ENCODE results near the gene MSI2.

MSI2 gene

DNA sequence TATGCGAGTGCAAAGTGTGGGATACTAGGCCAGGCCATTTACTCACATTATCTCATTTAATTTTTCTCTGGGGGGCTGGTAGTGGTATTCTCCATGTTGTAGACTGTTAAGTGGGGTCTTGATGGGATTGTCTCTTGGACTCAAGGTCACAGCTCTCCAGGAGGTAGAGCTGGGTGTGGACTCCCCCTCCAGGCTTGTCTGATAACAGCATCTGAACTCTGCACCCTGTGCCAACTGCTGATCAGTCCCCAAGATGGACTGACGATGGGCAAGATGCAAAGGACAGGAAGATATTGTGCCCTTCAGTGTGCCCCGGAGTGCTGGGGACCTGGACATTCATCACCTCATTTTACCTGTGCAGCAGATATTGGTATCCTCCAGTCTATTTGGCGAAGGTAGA, 147.8 kb downstream of the MSI2 start:
- Histone ChIP-seq H3K9me3 (ENCODE audit: control insufficient read depth in 1 of 2, low read length in 2 of 2) (no peaks in the 10 kb centered on the region), H3K27ac (ENCODE audit: low read length) (no peak overlapping the region), H3K36me3 (ENCODE audit: control insufficient read depth in 1 of 2, insufficient read depth in 2 of 2, low read length in 2 of 2) (peaks cover 0 to 5% of the 10 kb centered on the region in 2 donors), H3K27me3 (ENCODE audit: low read depth, low read length) (no peaks in the 10 kb centered on the region), H3K4me1 (ENCODE audit: control insufficient read depth in 1 of 2, insufficient read depth in 2 of 2, low read length in 2 of 2) (peaks cover 8 to 26% of the 10 kb centered on the region in 2 donors), H3K4me3 (ENCODE audit: low read depth in 1 of 2, low read length in 2 of 2) (no peak overlapping the region)

DNA sequence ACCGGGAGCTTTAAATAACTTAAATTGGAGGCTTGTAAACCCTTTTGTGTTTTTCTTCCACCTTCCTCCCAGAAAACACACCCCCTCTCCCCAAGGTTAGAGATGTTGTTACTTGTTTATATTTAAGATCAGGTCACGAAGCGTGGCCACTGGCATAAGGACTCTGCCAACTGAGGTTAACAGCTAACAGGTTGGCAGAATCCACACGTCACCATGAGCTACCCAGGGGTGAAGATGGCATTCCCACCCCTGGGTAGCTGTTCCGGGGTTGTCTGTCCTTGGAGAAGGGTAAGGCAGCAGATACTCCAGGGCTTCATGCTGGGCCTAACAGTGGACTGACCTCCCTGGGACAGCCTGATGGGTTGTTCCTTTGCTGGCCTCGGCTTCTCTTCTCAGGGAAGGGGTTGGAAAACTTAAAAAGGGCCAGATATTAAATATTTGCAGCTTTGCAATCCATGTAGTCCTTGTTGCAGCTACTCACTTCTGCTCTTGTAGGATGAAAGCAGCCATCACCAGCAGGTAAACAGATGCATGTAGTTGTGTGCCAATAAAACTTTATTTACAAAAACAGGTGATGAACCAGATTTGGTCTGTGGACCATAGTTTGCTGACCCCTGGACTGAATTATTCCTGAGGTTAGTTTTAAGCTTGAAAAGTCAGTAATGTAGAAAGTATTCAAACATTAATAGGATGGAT, 148.6 kb downstream of the MSI2 start:
- H3K4me1 ChIP-seq (ENCODE audit: control insufficient read depth in 1 of 2, insufficient read depth in 2 of 2, low read length in 2 of 2) = peaks cover 8 to 26% of the 10 kb centered on the region in 2 donors
- no peak overlapping the region for H3K27ac ChIP-seq (ENCODE audit: low read length)

DNA sequence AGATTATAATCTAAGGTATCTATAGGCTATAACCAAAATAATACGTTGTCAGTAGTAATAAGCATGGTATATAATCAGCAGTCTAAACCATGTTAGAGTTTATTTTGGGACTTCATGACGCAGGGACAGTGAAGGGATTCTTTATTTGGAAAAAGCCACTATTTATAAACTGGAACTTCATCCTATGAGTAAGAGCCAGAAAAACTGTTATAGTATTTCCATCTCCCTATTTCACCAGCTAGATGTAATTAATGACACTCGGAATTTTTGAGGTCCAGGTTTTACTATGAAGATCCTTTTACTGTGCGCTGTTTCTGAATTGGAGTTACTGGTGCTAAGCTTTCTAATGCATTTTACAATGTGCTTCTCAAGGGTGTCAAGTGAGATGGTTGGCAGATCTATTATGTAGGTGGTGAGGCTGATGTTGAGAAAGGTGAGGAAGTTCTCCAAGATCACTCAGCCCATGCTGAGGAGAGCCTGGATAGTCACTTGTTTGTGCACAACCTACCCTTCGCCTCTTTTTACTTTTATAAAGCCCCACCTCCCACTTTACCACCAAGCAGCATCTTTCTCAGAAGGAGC, 149.3 kb downstream of the MSI2 start:
- Histone ChIP-seq H3K36me3 (ENCODE audit: control insufficient read depth in 1 of 2, insufficient read depth in 2 of 2, low read length in 2 of 2) (peaks cover 0 to 5% of the 10 kb centered on the region in 2 donors), H3K4me3 (ENCODE audit: low read depth in 1 of 2, low read length in 2 of 2) (no peak overlapping the region), H3K27ac (ENCODE audit: low read length) (no peak overlapping the region), H3K27me3 (ENCODE audit: low read depth, low read length) (no peaks in the 10 kb centered on the region), H3K9me3 (ENCODE audit: control insufficient read depth in 1 of 2, low read length in 2 of 2) (no peaks in the 10 kb centered on the region), H3K4me1 (ENCODE audit: control insufficient read depth in 1 of 2, insufficient read depth in 2 of 2, low read length in 2 of 2) (peaks cover 8 to 26% of the 10 kb centered on the region in 2 donors)

More for the DNA sequence above, 148.6 kb downstream of the MSI2 start:
- H3K4me3 ChIP-seq (ENCODE audit: low read depth in 1 of 2, low read length in 2 of 2) = no peak overlapping the region
- H3K27me3 ChIP-seq (ENCODE audit: low read depth, low read length) = no peaks in the 10 kb centered on the region
- no peaks in the 10 kb centered on the region for H3K9me3 ChIP-seq (ENCODE audit: control insufficient read depth in 1 of 2, low read length in 2 of 2)
- peaks cover 0 to 5% of the 10 kb centered on the region in 2 donors for H3K36me3 ChIP-seq (ENCODE audit: control insufficient read depth in 1 of 2, insufficient read depth in 2 of 2, low read length in 2 of 2)

DNA sequence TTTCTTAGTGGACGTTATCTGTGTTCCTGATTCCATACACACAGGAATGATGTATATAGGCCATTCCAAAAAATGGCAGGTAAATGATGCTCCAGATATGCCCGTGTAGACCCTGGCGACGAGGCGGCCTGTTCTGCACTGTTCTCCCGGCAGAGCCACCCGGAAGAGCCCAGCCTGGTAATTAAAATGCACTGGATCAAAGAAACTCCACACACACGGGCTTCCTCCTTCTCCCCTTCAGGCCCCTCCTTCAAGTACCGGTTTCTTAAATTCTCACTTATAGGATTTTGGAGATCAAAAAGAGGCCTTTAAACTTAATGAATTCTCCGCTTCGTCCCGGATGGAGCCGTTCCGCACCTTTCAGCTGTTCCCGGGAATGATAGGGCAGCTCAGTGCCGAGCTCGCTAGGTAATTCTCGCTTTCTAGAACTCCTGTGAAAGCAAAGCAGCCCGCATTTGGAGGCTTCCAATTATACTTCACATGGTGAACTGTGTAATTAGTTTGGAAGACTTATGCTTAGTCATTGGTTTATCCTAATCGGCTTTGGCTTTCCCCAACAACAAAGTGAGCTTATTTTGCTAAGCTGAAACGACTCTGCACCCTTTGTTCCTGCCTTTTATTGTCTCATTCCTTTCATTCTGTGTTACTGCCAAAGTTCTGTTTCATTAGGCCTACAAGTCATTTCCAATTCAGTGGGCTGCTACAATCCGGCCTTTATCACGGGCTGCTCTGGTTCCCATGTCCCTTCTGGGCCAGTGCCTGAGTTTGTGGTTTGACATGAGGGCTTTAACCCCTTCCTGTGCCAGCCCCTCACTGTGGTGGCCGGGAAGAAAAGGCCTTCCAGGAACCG, 150.0 kb downstream of the MSI2 start:
- H3K27ac ChIP-seq (ENCODE audit: low read length) = no peak overlapping the region
- peaks cover 0 to 5% of the 10 kb centered on the region in 2 donors for H3K36me3 ChIP-seq (ENCODE audit: control insufficient read depth in 1 of 2, insufficient read depth in 2 of 2, low read length in 2 of 2)
- no peak overlapping the region for H3K4me3 ChIP-seq (ENCODE audit: low read depth in 1 of 2, low read length in 2 of 2)
- peaks cover 8 to 26% of the 10 kb centered on the region in 2 donors for H3K4me1 ChIP-seq (ENCODE audit: control insufficient read depth in 1 of 2, insufficient read depth in 2 of 2, low read length in 2 of 2)
- H3K9me3 ChIP-seq (ENCODE audit: control insufficient read depth in 1 of 2, low read length in 2 of 2) = no peaks in the 10 kb centered on the region
- H3K27me3 ChIP-seq (ENCODE audit: low read depth, low read length) = no peaks in the 10 kb centered on the region

DNA sequence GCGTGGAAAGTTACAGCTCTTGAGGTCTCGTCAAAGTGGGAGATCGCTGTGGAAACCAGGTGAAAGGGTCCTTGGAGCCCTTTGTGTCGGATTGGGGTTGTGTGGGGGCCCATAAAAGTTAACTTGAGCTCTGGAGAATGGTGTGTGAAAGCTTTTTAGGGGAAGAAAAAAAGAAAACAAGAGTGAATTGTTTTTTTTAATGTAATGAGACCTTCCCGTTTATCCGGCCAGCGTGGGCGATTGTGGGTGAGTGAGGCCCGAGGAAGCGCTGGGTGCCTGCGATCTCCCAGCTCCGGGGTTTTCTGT, 150.6 kb downstream of the MSI2 start:
- Histone ChIP-seq H3K4me3 (ENCODE audit: low read depth in 1 of 2, low read length in 2 of 2) (no peak overlapping the region), H3K9me3 (ENCODE audit: control insufficient read depth in 1 of 2, low read length in 2 of 2) (no peaks in the 10 kb centered on the region), H3K27ac (ENCODE audit: low read length) (no peak overlapping the region), H3K4me1 (ENCODE audit: control insufficient read depth in 1 of 2, insufficient read depth in 2 of 2, low read length in 2 of 2) (peaks cover 8 to 26% of the 10 kb centered on the region in 2 donors), H3K36me3 (ENCODE audit: control insufficient read depth in 1 of 2, insufficient read depth in 2 of 2, low read length in 2 of 2) (no peaks in the 10 kb centered on the region), H3K27me3 (ENCODE audit: low read depth, low read length) (no peaks in the 10 kb centered on the region)

DNA sequence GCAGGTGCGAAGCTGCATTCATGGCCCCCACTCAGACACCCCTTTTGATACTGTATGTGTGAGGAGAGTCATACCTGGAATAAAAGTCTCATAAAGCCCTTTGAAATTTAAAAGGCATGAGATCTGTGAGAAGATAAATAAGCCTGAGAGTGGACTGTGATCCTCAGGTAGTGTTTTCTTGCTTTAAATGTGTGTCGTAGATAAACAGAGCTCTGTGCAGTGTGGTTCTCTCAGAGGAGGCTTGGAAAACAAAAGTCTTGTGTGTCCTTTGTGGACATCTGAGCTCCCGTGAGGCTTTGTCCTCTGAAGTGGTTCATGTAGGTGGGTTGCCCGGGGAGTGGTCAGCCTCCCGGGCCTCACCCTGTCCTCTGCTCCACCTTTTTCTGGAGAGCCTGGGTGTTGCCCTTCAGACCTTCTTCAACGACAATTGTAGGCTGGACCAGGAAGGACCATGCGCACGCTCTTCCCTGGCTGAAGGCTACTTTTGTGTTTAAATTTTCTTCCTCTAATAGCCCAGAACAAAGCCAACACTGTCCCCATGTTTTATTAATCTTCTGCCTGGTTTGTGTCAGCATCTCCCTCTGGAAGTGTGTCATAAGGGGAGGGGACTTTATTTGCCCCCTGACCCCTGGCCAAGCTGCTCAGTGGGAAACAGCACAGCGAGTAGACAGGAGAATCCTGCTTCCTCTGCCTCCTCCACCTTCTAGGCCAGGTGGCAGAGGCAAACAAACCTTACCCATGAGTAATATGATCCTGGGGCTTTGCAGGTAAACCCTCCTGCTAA, 151.2 kb downstream of the MSI2 start:
- Histone ChIP-seq H3K27me3 (ENCODE audit: low read depth, low read length) (no peaks in the 10 kb centered on the region), H3K9me3 (ENCODE audit: control insufficient read depth in 1 of 2, low read length in 2 of 2) (no peaks in the 10 kb centered on the region), H3K27ac (ENCODE audit: low read length) (no peak overlapping the region), H3K4me1 (ENCODE audit: control insufficient read depth in 1 of 2, insufficient read depth in 2 of 2, low read length in 2 of 2) (peaks cover 8 to 26% of the 10 kb centered on the region in 2 donors), H3K36me3 (ENCODE audit: control insufficient read depth in 1 of 2, insufficient read depth in 2 of 2, low read length in 2 of 2) (no peaks in the 10 kb centered on the region), H3K4me3 (ENCODE audit: low read depth in 1 of 2, low read length in 2 of 2) (no peak overlapping the region)

DNA sequence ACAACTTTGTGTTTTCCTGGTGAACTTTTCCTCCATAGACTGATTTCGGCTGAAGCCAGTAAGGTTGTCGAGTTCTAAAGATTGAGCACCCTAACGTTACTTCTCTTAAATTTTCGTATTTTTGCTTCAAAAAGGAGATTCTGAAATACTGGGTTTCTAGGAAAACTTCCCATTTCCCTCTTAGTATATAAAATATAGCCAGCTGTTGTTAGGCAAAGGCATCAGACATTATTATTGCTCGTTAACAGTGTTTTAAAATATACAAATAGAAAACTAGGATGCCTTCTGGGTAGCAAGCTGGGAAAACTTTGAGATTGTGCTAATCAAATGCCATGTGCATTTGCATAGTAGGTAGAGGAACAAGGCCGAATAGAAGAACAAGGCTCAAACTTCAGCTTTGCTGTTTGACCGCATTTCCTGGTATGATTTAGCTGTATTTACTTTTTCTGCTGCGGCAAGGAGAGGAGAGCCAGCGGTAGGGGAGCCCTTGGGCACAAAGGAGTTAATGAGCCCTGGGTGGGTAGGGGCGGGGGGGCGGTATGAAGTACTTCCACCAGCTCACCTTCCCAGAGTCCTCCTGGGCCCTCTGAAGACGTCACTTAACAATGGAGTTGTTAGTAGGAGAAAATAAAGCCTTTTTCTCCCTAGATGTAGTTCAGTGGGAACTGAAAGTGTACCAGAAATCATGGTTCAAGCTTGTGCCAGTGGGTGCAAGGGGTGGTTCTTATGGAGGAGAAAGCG, 151.9 kb downstream of the MSI2 start:
- peaks cover 8 to 26% of the 10 kb centered on the region in 2 donors for H3K4me1 ChIP-seq (ENCODE audit: control insufficient read depth in 1 of 2, insufficient read depth in 2 of 2, low read length in 2 of 2)
- H3K27ac ChIP-seq (ENCODE audit: low read length) = no peak overlapping the region
- H3K27me3 ChIP-seq (ENCODE audit: low read depth, low read length) = no peaks in the 10 kb centered on the region
- no peaks in the 10 kb centered on the region for H3K36me3 ChIP-seq (ENCODE audit: control insufficient read depth in 1 of 2, insufficient read depth in 2 of 2, low read length in 2 of 2)
- no peaks in the 10 kb centered on the region for H3K9me3 ChIP-seq (ENCODE audit: control insufficient read depth in 1 of 2, low read length in 2 of 2)
- H3K4me3 ChIP-seq (ENCODE audit: low read depth in 1 of 2, low read length in 2 of 2) = no peak overlapping the region

DNA sequence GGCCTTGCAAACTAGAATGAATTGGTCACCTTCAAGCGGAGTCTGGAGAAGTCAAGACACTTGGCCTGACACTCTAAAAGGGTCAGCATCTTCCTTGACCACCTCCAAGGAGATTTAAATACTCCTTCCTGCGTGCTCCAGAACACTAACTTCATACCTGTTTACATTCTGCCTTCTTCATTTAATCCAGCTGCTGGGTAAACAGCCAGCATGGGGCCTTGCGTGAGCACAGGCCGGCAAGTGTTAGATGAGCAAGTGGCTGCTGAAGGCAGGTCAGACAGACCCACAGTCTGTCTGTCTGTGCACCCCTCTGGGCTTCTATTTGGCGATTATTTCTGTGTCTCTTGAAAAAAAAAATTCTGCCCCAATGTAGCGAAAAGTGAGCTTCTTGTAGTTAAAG, 153.8 kb downstream of the MSI2 start:
- Histone ChIP-seq H3K9me3 (ENCODE audit: control insufficient read depth in 1 of 2, low read length in 2 of 2) (no peaks in the 10 kb centered on the region), H3K27me3 (ENCODE audit: low read depth, low read length) (no peaks in the 10 kb centered on the region), H3K36me3 (ENCODE audit: control insufficient read depth in 1 of 2, insufficient read depth in 2 of 2, low read length in 2 of 2) (no peaks in the 10 kb centered on the region), H3K27ac (ENCODE audit: low read length) (no peak overlapping the region), H3K4me1 (ENCODE audit: control insufficient read depth in 1 of 2, insufficient read depth in 2 of 2, low read length in 2 of 2) (peaks cover 8 to 22% of the 10 kb centered on the region in 2 donors), H3K4me3 (ENCODE audit: low read depth in 1 of 2, low read length in 2 of 2) (no peak overlapping the region)

DNA sequence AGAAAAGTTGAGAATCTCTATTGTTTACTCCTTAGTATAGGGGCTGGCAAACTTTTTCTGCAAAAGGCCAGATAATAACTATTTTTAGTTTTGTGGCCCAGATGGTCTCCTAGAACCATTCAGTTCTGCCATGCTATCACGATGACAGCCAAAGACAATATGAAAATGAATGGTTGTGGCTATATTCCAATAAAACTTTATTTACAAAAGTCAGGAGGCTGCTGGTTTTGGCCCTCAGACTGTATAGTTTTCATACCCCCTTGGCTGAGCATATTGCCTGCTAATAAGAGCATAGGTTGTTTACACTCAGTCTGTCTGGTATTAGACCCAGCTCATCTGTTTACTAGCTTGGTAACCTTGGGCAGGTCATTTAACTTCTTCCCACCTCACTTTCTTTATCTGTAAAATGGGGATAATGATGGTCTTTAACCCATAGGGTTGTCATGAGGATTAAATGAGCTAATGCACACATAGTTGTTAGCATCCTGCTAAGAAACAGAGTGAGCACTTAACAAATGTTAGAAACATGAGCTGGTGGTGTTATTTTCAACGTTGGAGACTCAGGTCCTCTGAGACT, 156.3 kb downstream of the MSI2 start:
- Histone ChIP-seq H3K9me3 (ENCODE audit: control insufficient read depth in 1 of 2, low read length in 2 of 2) (peaks cover 0 to 5% of the 10 kb centered on the region in 2 donors), H3K36me3 (ENCODE audit: control insufficient read depth in 1 of 2, insufficient read depth in 2 of 2, low read length in 2 of 2) (no peaks in the 10 kb centered on the region), H3K4me3 (ENCODE audit: low read depth in 1 of 2, low read length in 2 of 2) (no peak overlapping the region), H3K27me3 (ENCODE audit: low read depth, low read length) (no peaks in the 10 kb centered on the region), H3K27ac (ENCODE audit: low read length) (no peak overlapping the region), H3K4me1 (ENCODE audit: control insufficient read depth in 1 of 2, insufficient read depth in 2 of 2, low read length in 2 of 2) (peaks cover 0 to 9% of the 10 kb centered on the region in 2 donors)

DNA sequence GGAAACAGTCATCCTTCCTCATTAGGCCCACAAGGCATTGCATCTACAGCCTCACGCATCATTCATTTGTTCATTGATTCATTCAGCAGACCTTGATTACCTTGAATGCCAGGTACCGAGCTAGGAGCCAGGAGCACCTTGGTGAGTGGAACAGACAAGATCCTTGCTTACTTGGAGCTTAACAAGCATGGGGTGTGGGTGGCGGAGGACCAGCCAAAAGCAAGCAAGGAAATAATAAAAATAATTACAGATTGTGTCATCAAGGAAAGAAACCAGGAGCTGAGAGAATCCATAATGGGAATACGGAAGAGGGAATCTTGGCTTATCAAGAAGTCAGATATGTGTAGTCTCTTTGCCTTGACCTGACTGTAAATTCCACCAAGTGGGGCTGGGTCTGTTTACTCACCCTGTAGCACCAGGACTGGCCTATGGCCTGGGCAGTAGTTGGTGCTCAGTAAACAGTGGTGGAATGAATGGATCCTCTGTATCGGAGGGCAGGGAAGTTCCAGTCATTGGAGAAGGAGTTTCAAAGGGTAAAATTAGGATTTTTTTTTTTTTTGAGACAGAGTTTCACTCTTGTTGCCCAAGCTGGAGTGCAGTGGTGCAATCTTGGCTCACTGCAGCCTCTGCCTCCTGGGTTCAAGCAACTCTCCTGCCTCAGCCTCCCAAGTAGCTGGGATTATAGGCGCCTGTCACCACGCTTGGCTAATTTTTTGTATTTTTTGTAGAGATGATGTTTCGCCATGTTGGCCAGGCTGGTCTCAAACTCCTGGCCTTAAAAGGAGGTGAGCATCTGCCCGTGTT, 157.7 kb downstream of the MSI2 start:
- H3K36me3 ChIP-seq (ENCODE audit: control insufficient read depth in 1 of 2, insufficient read depth in 2 of 2, low read length in 2 of 2) = no peaks in the 10 kb centered on the region
- H3K4me3 ChIP-seq (ENCODE audit: low read depth in 1 of 2, low read length in 2 of 2) = no peak overlapping the region
- peaks cover 0 to 5% of the 10 kb centered on the region in 2 donors for H3K9me3 ChIP-seq (ENCODE audit: control insufficient read depth in 1 of 2, low read length in 2 of 2)
- peaks cover 0 to 4% of the 10 kb centered on the region in 2 donors for H3K4me1 ChIP-seq (ENCODE audit: control insufficient read depth in 1 of 2, insufficient read depth in 2 of 2, low read length in 2 of 2)
- no peaks in the 10 kb centered on the region for H3K27me3 ChIP-seq (ENCODE audit: low read depth, low read length)
- no peak overlapping the region for H3K27ac ChIP-seq (ENCODE audit: low read length)

All from muscle layer of duodenum (tissue), 2 donors.